GM19372 (cell line): Measurements from ENCODE around the gene PATL2.
"Not testable (repeated sequence)": the region's sequence is repeated elsewhere in the genome, so short reads cannot be mapped to it uniquely, and the experiment has no call there.

Source experiments
- ATAC-seq: cut with Tn5 transposase; IDR thresholded peaks from one replicate; pipeline ENCODE4 v1.9.1; 2021; ENCODE audit warnings: mild to moderate bottlenecking, low read depth, moderate library complexity; ENCODE audit not compliant: unreplicated experiment

The PATL2 gene

GRCh38 chr15:44720000-44720435, 8.9 kb upstream of the PATL2 start:
- ATAC-seq, result peak; percentile 30

DNA sequence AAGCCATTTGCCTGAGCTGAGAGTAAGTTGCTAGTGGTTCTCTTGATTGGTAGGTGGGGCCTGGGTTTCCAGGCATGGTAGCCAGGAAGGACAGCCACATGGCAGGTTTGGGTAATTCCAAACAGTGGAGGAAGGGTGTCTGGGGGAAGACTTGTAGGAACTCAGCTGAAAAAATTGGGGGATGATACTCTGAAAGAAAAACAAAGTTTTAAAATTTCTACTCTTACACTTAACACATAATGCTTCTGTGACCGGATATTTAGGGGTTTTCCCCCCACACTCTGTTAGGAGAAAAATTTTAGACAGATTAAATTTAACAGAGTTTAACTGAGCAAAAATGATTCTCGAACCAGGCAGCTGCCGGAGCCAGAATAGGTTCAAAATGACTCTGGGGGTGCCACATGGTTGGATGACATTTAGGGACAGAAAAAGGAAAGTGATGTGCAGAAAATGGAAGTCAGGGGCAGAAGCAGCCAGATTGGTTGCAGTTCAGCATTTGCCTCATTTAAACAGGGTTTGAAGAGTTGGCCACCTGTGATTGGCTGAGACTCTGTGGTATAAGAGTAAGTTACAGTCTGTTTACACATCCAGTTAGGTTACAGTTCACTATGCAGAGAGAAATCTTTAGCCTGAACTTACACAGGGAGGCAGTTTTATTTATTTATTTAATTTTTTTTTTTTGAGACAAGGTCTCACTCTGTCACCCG, 8.3 kb upstream of the PATL2 start:
- peak; percentile 51 for ATAC-seq

DNA sequence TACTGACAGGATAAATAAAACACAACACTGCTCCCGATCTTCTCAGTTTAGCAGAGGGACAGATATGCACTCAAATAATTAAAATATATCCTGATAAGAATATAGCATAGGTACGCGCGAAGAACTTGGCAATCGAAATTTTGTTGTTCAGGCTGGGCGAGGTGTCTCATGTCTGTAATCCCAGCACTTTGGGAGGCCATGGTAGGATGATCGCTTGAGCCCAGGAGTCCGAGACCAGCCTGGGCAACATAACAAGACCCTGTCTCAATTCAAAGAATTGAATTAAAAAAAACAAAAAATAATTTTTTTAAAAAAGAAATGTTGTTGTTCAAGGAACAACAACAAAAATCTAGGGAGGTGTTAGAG, 7.8 kb upstream of the PATL2 start:
- ATAC-seq, result no peak

GRCh38 chr15:44718180-44718926, 7.2 kb upstream of the PATL2 start:
- no peak for ATAC-seq

DNA sequence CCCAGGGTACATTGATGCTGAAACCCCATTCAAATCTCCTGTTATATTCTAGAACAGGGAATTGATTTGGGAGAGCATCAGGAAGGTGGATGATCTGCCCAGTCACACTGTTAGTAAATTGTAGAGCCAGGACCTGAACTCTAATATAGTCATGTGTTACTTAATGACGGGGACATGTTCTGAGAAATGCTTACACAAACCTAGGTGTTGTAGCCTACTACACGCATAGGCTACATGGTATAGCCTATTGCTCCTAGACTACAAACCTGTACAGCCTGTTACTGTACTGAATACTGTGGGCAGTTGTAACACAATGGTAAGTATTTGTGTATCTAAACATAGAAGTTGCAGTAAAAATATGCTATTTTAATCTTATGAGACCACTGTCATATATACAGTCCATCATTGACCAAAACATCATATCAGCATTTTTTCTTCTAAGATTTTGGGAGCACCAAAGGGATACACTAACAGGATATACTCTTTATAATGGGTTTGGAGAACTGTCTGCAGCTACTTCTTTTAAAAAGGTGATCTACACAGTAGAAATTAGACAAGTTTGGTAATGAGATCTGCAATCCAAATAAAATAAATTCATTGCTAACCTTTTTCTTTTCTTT, 6.0 kb upstream of the PATL2 start:
- ATAC-seq, result no peak

DNA sequence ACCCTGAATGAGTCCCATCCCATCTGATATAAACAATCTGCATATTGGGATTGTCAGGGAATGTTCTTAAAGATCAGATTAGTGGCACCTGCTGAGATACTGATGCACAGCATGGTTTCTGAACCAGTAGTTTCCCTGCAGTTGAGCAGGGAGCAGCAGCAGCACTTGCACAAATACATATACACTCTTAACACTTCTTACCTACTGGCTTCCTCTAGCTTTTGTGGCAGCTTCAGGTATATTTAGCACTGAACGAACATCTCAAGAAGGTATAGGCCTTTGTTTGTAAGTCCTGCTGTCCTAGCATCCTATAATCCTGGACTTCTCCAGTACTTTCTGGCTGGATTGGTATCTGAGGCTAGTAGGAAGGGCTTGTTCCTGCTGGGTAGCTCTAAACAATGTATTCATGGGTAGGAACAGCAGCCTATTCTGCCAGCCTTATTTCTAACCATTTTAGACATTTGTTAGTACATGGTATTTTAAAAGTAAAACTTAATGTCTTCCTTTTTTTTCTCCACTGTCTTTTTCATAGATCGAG, 4.7 kb upstream of the PATL2 start:
- no peak for ATAC-seq

DNA sequence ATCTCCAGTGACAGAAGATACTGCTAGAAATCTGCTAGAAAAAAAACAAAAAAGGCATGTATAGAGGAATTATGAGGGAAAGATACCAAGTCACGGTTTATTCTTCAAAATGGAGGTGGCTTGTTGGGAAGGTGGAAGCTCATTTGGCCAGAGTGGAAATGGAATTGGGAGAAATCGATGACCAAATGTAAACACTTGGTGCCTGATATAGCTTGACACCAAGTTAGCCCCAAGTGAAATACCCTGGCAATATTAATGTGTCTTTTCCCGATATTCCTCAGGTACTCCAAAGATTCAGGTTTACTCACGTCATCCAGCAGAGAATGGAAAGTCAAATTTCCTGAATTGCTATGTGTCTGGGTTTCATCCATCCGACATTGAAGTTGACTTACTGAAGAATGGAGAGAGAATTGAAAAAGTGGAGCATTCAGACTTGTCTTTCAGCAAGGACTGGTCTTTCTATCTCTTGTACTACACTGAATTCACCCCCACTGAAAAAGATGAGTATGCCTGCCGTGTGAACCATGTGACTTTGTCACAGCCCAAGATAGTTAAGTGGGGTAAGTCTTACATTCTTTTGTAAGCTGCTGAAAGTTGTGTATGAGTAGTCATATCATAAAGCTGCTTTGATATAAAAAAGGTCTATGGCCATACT, 4.1 kb upstream of the PATL2 start:
- no peak for ATAC-seq

GRCh38 chr15:44713006-44713966, 2.2 kb upstream of the PATL2 start:
- ATAC-seq, result no peak

GRCh38 chr15:44712346-44713005, 1.4 kb upstream of the PATL2 start:
- no peak for ATAC-seq

DNA sequence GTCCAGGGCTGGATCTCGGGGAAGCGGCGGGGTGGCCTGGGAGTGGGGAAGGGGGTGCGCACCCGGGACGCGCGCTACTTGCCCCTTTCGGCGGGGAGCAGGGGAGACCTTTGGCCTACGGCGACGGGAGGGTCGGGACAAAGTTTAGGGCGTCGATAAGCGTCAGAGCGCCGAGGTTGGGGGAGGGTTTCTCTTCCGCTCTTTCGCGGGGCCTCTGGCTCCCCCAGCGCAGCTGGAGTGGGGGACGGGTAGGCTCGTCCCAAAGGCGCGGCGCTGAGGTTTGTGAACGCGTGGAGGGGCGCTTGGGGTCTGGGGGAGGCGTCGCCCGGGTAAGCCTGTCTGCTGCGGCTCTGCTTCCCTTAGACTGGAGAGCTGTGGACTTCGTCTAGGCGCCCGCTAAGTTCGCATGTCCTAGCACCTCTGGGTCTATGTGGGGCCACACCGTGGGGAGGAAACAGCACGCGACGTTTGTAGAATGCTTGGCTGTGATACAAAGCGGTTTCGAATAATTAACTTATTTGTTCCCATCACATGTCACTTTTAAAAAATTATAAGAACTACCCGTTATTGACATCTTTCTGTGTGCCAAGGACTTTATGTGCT, 721 bp upstream of the PATL2 start:
- peak; percentile 18 for ATAC-seq

GRCh38 chr15:44710236-44711095, 657 bp downstream of the PATL2 start:
- ATAC-seq, result no peak

DNA sequence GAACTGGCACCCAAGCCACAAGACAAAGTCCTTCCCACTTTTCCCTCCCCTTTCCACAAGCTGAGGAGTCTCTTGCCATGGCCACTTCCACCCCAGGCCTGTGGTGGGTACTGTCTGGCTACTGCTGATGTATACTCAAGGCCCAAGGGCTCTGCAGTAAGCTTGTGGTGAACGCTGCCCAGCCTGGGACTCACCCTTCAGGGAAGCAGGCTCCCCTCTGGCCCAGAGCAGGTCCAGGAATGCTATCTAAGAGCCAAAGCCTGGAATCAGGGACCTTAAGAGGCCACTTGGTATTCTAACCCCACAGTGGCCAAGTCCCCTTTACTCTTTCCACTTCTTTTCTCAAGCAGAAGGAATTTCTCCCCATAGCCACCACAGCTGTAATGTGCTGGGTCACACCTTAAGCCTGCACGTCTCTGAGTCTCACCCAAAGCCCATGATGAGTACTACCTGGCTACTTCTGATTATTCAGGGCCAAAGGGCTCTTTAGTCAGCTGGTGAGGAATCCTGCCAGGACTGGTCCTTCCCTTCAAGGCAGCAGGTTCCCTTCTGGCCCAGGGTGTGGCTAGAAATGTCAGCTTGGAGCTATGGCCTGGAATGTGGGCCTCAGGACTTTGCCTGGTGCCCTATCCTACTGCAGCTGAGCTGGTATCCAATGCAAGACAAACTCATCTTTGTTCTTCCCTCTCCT, 4.0 kb downstream of the PATL2 start:
- ATAC-seq, result no peak

- no peak for ATAC-seq
These were observed 4.7 kb downstream of the PATL2 start for GRCh38 chr15:44706401-44706800.

- no peak for ATAC-seq
These were observed 5.1 kb downstream of the PATL2 start for GRCh38 chr15:44705986-44706385.

GRCh38 chr15:44700676-44701075, 10.4 kb downstream of the PATL2 start:
- not testable (repeated sequence) for ATAC-seq

DNA sequence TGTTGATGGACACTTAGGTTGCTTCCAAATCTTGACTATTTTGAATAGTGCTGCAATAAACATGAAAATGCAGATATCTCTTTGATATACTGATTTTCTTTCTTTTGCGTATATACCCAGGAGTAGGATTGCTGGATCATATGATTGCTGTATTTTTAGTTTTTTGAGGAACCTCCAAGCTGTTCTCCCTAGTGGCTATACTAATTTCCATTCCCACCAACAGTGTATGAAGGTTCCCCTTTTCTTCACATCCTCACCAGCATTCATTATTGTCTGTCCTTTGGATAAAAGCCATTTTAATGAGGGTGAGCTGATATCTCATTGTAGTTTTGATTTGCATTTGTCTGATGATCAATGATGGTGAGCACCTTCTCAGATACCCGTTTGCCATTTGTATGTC, 12.5 kb downstream of the PATL2 start:
- no peak for ATAC-seq

GRCh38 chr15:44697014-44697413, 14.1 kb downstream of the PATL2 start:
- no peak for ATAC-seq
